H1 (cell line): ENCODE data around the gene CSF2RB. TPM values are rescaled to one million over a fixed set of nuclear protein-coding genes. Genes with fewer than 3 reads are reported as not detected.

Experiments
- CTCF ChIA-PET: fragments of 300-600 bp; sonication (Branson Sonifier 250); formaldehyde crosslinking; loops from one replicate; lab custom pipeline; 2021; ENCODE audit not compliant: partially characterized antibody; lab: Charles Lee
- POLR2A ChIA-PET: fragments of 300-600 bp; sonication (Branson Sonifier 250); formaldehyde crosslinking; loops from one replicate; lab custom pipeline; 2021; ENCODE audit warnings: inconsistent platforms; ENCODE audit not compliant: partially characterized antibody; lab: Charles Lee
- DNase-seq, 2 experiments: peaks; one replicate each; pipeline versions ENCODE4 v3.0.0 to v3.0.0-alpha.2; 2010 to 2022; ENCODE audit warnings: low spot score in 2 of 2, low read depth in 1 of 2, mixed read lengths in 1 of 2
- FAIRE-seq: peaks from 2 replicates; lab custom pipeline; 2011; peaks lifted over from hg19 to GRCh38; lab: Jason Lieb, UNC
- H2AFZ ChIP-seq: 2 replicates; pipeline ENCODE4 v1.8.1; 2012; ENCODE audit warnings: low read length, inconsistent platforms
- H2AK5ac ChIP-seq: 2 replicates; pipeline ENCODE4 v1.6.1; 2013; ENCODE audit warnings: low read depth, low read length
- H2BK120ac ChIP-seq: replicated peaks from 2 replicates; pipeline ENCODE3; 2013; ENCODE audit warnings: low read depth, low read length, inconsistent platforms
- H2BK12ac ChIP-seq: 2 replicates; pipeline ENCODE4 v1.6.1; 2013; ENCODE audit warnings: low read depth, low read length
- H2BK15ac ChIP-seq: 2 replicates; pipeline ENCODE4 v1.6.1; 2013; ENCODE audit warnings: low read length
- H2BK20ac ChIP-seq: 2 replicates; pipeline ENCODE4 v1.6.1; 2013; ENCODE audit warnings: low read length
- H2BK5ac ChIP-seq: 2 replicates; pipeline ENCODE4 v1.6.1; 2013; ENCODE audit warnings: low read depth, low read length
- H3K14ac ChIP-seq: 2 replicates; pipeline ENCODE4 v1.6.1; 2013; ENCODE audit warnings: inconsistent platforms; ENCODE audit not compliant: insufficient read length
- H3K18ac ChIP-seq: 2 replicates; pipeline ENCODE4 v1.6.1; 2013; ENCODE audit warnings: low read length; ENCODE audit errors: extremely low read depth
- H3K23ac ChIP-seq: 2 replicates; pipeline ENCODE4 v1.6.1; 2013; ENCODE audit warnings: inconsistent platforms; ENCODE audit not compliant: insufficient read length
- H3K23me2 ChIP-seq: 2 replicates; pipeline ENCODE4 v1.6.1; 2013; ENCODE audit warnings: low read depth, low read length
- H3K27ac ChIP-seq: 2 replicates; pipeline ENCODE4 v1.6.1; 2011; ENCODE audit warnings: low read depth, low read length, inconsistent platforms
- H3K27me3 ChIP-seq, 4 experiments: replicated peaks in 1 of 4; 1 replicate in 1 of 4; 2 replicates in 3 of 4; pipeline versions ENCODE4 v1.6.1 to v1.8.1; 2011 to 2013; ENCODE audit warnings: low read length in 3 of 4, mild to moderate bottlenecking in 3 of 4, inconsistent platforms in 2 of 4, mixed read lengths in 2 of 4, moderate library complexity in 1 of 4; ENCODE audit not compliant: control insufficient read depth in 3 of 4, insufficient read depth in 3 of 4; ENCODE audit errors: extremely low read depth in 1 of 4
- H3K36me3 ChIP-seq, 4 experiments: 2 replicates each; pipeline versions ENCODE4 v1.6.1 to v1.8.1; 2011 to 2013; ENCODE audit warnings: mild to moderate bottlenecking in 4 of 4, low read length in 3 of 4, moderate library complexity in 2 of 4, control low read depth in 1 of 4, inconsistent platforms in 1 of 4; ENCODE audit not compliant: insufficient read depth in 4 of 4, control insufficient read depth in 2 of 4
- H3K4ac ChIP-seq: replicated peaks from 2 replicates; pipeline ENCODE3; 2013; ENCODE audit warnings: low read length, low read depth, mixed read lengths, inconsistent platforms; ENCODE audit not compliant: insufficient read length
- H3K4me1 ChIP-seq, 4 experiments: replicated peaks in 1 of 4; 1 replicate in 1 of 4; 2 replicates in 3 of 4; pipeline versions ENCODE4 v1.6.1 to v1.8.1; 2011 to 2013; ENCODE audit warnings: low read length in 3 of 4, inconsistent platforms in 2 of 4, mixed read lengths in 1 of 4; ENCODE audit not compliant: insufficient read depth in 4 of 4, control insufficient read depth in 3 of 4
- H3K4me2 ChIP-seq, 2 experiments: 2 replicates each; pipeline versions ENCODE4 v1.6.1 to v1.8.1; 2011 to 2013; ENCODE audit warnings: low read depth in 2 of 2, low read length in 2 of 2, control low read depth in 1 of 2, inconsistent platforms in 1 of 2, mild to moderate bottlenecking in 1 of 2; ENCODE audit not compliant: insufficient read depth in 1 of 2
- H3K4me3 ChIP-seq, 4 experiments: fragments of 200-600, 300-600 bp in 1 of 4; sonication (generic), shearing (Covaris generic), sonication (Bioruptor Twin) in 1 of 4; 2 replicates each; pipeline versions ENCODE4 v1.5.1 to v1.8.1; 2011 to 2016; ENCODE audit warnings: low read length in 4 of 4, low read depth in 3 of 4, control low read depth in 2 of 4, inconsistent platforms in 2 of 4, mild to moderate bottlenecking in 2 of 4, mixed read lengths in 1 of 4, moderate library complexity in 1 of 4; ENCODE audit not compliant: insufficient read depth in 2 of 4; ENCODE audit errors: extremely low read depth in 1 of 4
- H3K56ac ChIP-seq: replicated peaks from 2 replicates; pipeline ENCODE3; 2013; ENCODE audit warnings: low read depth, mild to moderate bottlenecking, mixed read lengths, low read length, inconsistent platforms; ENCODE audit not compliant: insufficient read length
- H3K79me1 ChIP-seq: 2 replicates; pipeline ENCODE4 v1.6.1; 2013; ENCODE audit warnings: low read depth, low read length, control low read depth
- H3K79me2 ChIP-seq, 2 experiments: 2 replicates each; pipeline versions ENCODE4 v1.6.1 to v1.8.1; 2012 to 2013; ENCODE audit warnings: low read length in 2 of 2, mild to moderate bottlenecking in 2 of 2, inconsistent platforms in 1 of 2; ENCODE audit not compliant: insufficient read depth in 2 of 2, control insufficient read depth in 1 of 2
- H3K9ac ChIP-seq, 4 experiments: replicated peaks in 1 of 4; 1 replicate in 1 of 4; 2 replicates in 3 of 4; pipeline versions ENCODE4 v1.6.1 to v1.8.1; 2011 to 2013; ENCODE audit warnings: low read depth in 3 of 4, low read length in 3 of 4, control low read depth in 2 of 4, mild to moderate bottlenecking in 2 of 4, moderate library complexity in 2 of 4, inconsistent platforms in 1 of 4; ENCODE audit errors: extremely low read depth in 1 of 4
- H3K9me3 ChIP-seq, 2 experiments: 2 replicates each; pipeline versions ENCODE4 v1.6.1 to v1.8.1; 2012 to 2013; ENCODE audit warnings: mild to moderate bottlenecking in 2 of 2, moderate library complexity in 2 of 2, control low read depth in 1 of 2, inconsistent platforms in 1 of 2, low read depth in 1 of 2, low read length in 1 of 2, mixed read lengths in 1 of 2; ENCODE audit not compliant: insufficient read depth in 2 of 2
- H4K20me1 ChIP-seq, 2 experiments: replicated peaks in 1 of 2; 2 replicates each; pipeline versions ENCODE3 to v1.8.1; 2011 to 2013; ENCODE audit warnings: inconsistent platforms in 2 of 2, low read length in 2 of 2, mild to moderate bottlenecking in 1 of 2; ENCODE audit not compliant: insufficient read depth in 2 of 2, control insufficient read depth in 1 of 2
- H4K5ac ChIP-seq: 2 replicates; pipeline ENCODE4 v1.6.1; 2013; ENCODE audit warnings: low read length, low read depth, mixed read lengths, inconsistent platforms; ENCODE audit not compliant: insufficient read length
- H4K8ac ChIP-seq: 2 replicates; pipeline ENCODE4 v1.8.0; 2013; ENCODE audit warnings: mild to moderate bottlenecking, moderate library complexity, low read length, inconsistent platforms; ENCODE audit not compliant: insufficient read depth; ENCODE audit errors: extremely low read depth
- H4K91ac ChIP-seq: replicated peaks from 2 replicates; pipeline ENCODE3; 2013; ENCODE audit warnings: low read length, mixed read lengths, inconsistent platforms; ENCODE audit not compliant: insufficient read length
- JUN ChIP-seq: IDR thresholded peaks from 2 replicates; pipeline ENCODE4 v1.6.1; 2011; ENCODE audit warnings: low read depth, mild to moderate bottlenecking, improper control_type of control experiment, low read length
- KDM4A ChIP-seq: IDR thresholded peaks from one replicate; pipeline ENCODE4 v1.7.1; 2012; ENCODE audit warnings: low read depth, mild to moderate bottlenecking, moderate library complexity, low read length, inconsistent platforms; ENCODE audit not compliant: severe bottlenecking
- MAFK ChIP-seq: IDR thresholded peaks from 2 replicates; pipeline ENCODE4 v1.6.1; 2012; ENCODE audit warnings: low read depth, mild to moderate bottlenecking, improper control_type of control experiment, low read length
- RFX5 ChIP-seq: IDR thresholded peaks from 2 replicates; pipeline ENCODE4 v1.6.1; 2011; ENCODE audit warnings: low read depth, low read length, improper control_type of control experiment, borderline replicate concordance
- SAP30 ChIP-seq: fragments of 300-600 bp; sonication (generic); IDR thresholded peaks from 2 replicates; pipeline ENCODE4 v1.7.1; 2012; ENCODE audit warnings: low read length, moderate library complexity, mild to moderate bottlenecking, inconsistent platforms; ENCODE audit not compliant: insufficient read depth, insufficient replicate concordance
- SIX5 ChIP-seq: IDR thresholded peaks from 2 replicates; pipeline ENCODE4 v1.6.1; 2011; ENCODE audit warnings: mild to moderate bottlenecking, low read depth, low read length
- SUZ12 ChIP-seq: fragments of 200-600 bp; sonication (generic); IDR thresholded peaks from 2 replicates; pipeline ENCODE4 v1.6.1; 2012; ENCODE audit warnings: mild to moderate bottlenecking, inconsistent platforms, low read length, moderate library complexity, mixed read lengths
- WGBS, 2 experiments: shearing (Covaris generic) in 1 of 2; methylation state at CpG; one replicate each; pipeline versions ENCODE4 v1.1.6 to v1.1.7; 2013 to 2015; ENCODE audit warnings: low lambda C conversion rate in 2 of 2, mixed read lengths in 2 of 2, inconsistent platforms in 1 of 2, low coverage in 1 of 2, missing lambda C conversion rate in 1 of 2; ENCODE audit not compliant: insufficient replicate concordance in 2 of 2, insufficient coverage in 1 of 2, insufficient read length in 1 of 2; ENCODE audit errors: extremely low coverage in 1 of 2, missing lambda C conversion rate in 1 of 2; 5-methylcytosine and 5-hydroxymethylcytosine counted together
- polyA plus RNA-seq, 7 experiments: library from polyadenylated mRNA; depleted of rRNA in 3 of 7; stranded (reverse) in 5 of 7; unstranded in 2 of 7; fragments of >200 nt in 5 of 7; fragments of 200-250 nt in 2 of 7; gene quantifications; 1 replicate in 5 of 7; 2 replicates in 1 of 7; 4 replicates in 1 of 7; pipeline versions ENCODE4 v1.2.1 to v1.2.3, GENCODE V29; 2011 to 2013; ENCODE audit warnings: missing spikeins in 2 of 7, mixed read lengths in 2 of 7
- total RNA-seq: library from RNA; stranded (reverse); fragmentation: NEBNext Ultra II Directional; extraction: Animal tissue kit (Norgen Biotek cat#: 25700); gene quantifications from 2 replicates; pipeline ENCODE4 v1.2.1, GENCODE V29; 2021
- TF ChIP-seq, protein P1 (sequence below), 3 experiments: IDR thresholded peaks; 1 replicate in 2 of 3; 2 replicates in 1 of 3; pipeline versions ENCODE4 v1.5.1 to v1.6.1; 2011; ENCODE audit warnings: low read length in 3 of 3, mild to moderate bottlenecking in 3 of 3, inconsistent platforms in 2 of 3, low read depth in 1 of 3, moderate library complexity in 1 of 3; ENCODE audit not compliant: insufficient read depth in 1 of 3; ENCODE audit errors: control extremely low read depth in 1 of 3
- TF ChIP-seq, protein P2 (sequence below): IDR thresholded peaks from 2 replicates; pipeline ENCODE4 v1.6.1; 2012; ENCODE audit warnings: inconsistent platforms

CSF2RB gene
- total and polyA plus RNA-seq, 2 of the 8 experiments (the other 6 are each of a cell fraction or from before 2014, with no cell fraction given): not detected

DNA sequence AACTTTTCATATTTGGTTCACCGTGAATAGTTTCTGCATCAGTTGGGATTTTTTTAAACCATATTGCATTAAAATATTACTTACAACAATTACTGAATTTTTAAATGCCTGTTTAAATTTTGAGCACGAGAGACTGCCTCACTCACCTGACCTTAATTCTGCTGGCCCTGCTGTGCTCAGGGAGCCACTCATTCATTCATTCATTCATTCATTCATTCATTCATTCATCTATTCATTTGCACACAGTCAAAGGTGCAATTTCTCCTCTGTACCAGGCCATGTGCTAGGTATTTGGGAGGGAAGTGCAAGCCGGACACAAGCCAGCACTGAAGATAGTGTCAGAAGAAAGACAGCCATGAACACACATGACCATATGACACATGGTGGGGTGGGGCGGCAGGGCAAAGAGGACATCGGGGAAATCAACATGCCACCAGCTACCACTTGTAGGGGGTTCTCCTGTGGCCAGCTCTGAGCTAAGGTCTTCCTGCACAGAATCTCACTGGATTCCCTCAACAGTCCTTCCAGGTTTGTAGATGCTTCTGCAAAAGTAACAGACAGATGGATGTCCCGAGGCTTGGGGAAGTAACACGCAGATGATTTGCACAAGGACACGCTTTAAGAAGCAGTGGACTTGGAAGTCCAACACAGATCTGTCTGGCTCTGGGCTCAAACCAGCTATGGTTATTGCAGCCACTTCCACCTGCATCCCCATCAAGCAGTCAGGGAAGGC is 568 bp upstream of the CSF2RB start:
- no peak for FAIRE-seq
- no peak for DNase-seq
- Histone ChIP-seq H4K8ac (no peak overlapping the region), H3K23me2 (no peaks in the 10 kb centered on the region), H3K4me3 (peak overlapping the region in 1 of 4 experiments; percentile 32; a peak in 2 of 8 replicates), H3K9ac (no peak overlapping the region), H3K23ac (no peak overlapping the region), H2BK12ac (peak overlapping the region; percentile 96), H3K36me3 (no peaks in the 10 kb centered on the region), H2AFZ (no peak overlapping the region), H3K4me1 (peaks cover 4 to 13% (median 8%) of the 10 kb centered on the region in 4 experiments), H3K27ac (no peak overlapping the region), H3K27me3 (peaks cover 10 to 48% (median 29%) of the 10 kb centered on the region in 4 experiments), H3K79me2 (no peaks in the 10 kb centered on the region), H3K4ac (no peak overlapping the region), H3K79me1 (no peaks in the 10 kb centered on the region), H3K18ac (0 out of 2 replicates have a peak overlapping the region, but pooled peaks have one; percentile 39), H3K4me2 (peak overlapping the region; percentile 55 to 59; a peak in 2 of 4 replicates), H2BK15ac (no peak overlapping the region), H2BK120ac (no peak overlapping the region), H4K91ac (no peak overlapping the region), H3K9me3 (no peaks in the 10 kb centered on the region), H2BK20ac (peak overlapping the region; percentile 62; the same call in 1 of the 2 replicates), H4K20me1 (no peaks in the 10 kb centered on the region), H3K14ac (no peak overlapping the region), H4K5ac (no peak overlapping the region), H2BK5ac (no peak overlapping the region; the same call in 1 of the 2 replicates), H3K56ac (no peak overlapping the region), H2AK5ac (peak overlapping the region; percentile 92)
- POLR2A ChIA-PET: interaction anchor here (4.7 kb wide), 1 partner anchor 11 kb away, joined by 28 read pairs; no protein-coding TSS in a partner anchor
- 88% methylated on average over 8 of the region's 8 CpGs; no CpG with 5 or more reads in 1 of the 2 experiments for WGBS, 2 experiments
- CTCF ChIA-PET: interaction anchor here (1.0 to 2.1 kb wide), 5 partner anchors 9 to 34 kb away, joined by 3 to 6 read pairs (median 4); no protein-coding TSS in a partner anchor
- TF ChIP-seq JUN (no peak), SAP30 (no peak), SIX5 (no peak), RFX5 (no peak), SUZ12 (no peak), MAFK (no peak), KDM4A (no peak)
- TF ChIP-seq, protein P1, sequence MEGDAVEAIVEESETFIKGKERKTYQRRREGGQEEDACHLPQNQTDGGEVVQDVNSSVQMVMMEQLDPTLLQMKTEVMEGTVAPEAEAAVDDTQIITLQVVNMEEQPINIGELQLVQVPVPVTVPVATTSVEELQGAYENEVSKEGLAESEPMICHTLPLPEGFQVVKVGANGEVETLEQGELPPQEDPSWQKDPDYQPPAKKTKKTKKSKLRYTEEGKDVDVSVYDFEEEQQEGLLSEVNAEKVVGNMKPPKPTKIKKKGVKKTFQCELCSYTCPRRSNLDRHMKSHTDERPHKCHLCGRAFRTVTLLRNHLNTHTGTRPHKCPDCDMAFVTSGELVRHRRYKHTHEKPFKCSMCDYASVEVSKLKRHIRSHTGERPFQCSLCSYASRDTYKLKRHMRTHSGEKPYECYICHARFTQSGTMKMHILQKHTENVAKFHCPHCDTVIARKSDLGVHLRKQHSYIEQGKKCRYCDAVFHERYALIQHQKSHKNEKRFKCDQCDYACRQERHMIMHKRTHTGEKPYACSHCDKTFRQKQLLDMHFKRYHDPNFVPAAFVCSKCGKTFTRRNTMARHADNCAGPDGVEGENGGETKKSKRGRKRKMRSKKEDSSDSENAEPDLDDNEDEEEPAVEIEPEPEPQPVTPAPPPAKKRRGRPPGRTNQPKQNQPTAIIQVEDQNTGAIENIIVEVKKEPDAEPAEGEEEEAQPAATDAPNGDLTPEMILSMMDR (IDR thresholded peaks at IDR 0.05; ENCODE audit: control extremely low read depth in 1 of 3, insufficient read depth in 1 of 3, low read depth in 1 of 3, low read length in 3 of 3): no peak
- TF ChIP-seq, protein P2, sequence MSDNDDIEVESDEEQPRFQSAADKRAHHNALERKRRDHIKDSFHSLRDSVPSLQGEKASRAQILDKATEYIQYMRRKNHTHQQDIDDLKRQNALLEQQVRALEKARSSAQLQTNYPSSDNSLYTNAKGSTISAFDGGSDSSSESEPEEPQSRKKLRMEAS: no peak
